ENCODE results near the gene TBC1D3B. TPM values are rescaled to one million over a fixed set of nuclear protein-coding genes. Genes with fewer than 3 reads are reported as not detected.
"Not testable (repeated sequence)": the region's sequence is repeated elsewhere in the genome, so short reads cannot be mapped to it uniquely, and the experiment has no call there.

The TBC1D3B gene
- total RNA-seq, 1 donor from 2014 or later = 8.4 TPM

DNA sequence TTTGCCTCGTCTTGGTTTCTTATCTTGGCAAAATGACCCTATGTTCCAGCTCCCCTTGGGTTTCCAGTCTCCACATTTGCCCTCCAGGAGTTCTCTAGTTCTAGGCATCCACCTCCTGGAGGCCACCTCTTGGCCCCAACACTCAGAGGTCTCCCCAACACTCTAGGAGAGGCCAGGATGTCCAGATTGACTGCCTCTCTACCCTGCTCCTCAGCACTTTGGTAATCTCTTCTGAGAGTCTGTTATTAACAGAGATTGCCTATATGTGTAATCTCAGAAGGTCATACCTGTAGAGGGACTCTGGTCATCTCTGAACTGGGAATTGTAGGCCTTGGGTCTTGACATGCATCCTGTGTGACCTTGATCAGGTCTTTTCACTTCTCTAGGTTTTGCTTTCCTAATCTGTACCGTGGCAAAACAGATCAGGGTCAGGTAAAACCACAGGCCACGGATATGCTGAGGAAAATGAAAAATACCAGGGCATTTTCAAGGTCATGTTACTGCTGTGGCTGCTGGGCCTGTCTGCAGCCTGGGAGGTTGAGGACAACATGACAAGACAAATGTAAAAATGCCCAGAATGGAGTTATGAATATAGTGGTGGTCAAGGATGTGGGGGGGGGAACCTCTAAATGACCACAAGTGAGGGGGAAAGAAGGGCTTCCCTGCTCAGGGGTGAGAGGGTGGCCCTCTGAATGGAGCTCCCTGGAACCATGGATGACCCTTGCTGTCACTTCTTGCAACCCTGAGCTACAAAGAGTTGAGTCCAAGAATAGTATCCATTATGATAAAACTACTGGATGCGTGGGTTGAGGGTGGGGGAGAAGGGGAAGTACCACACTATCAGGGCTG, 29.4 kb upstream of the TBC1D3B start:
- Mint-ChIP-seq H3K4me1 (ENCODE audit: low read depth) (peaks cover 3% of the 10 kb centered on the region), H3K27me3 (ENCODE audit: low read depth) (peaks cover 28% of the 10 kb centered on the region), H3K9me3 (ENCODE audit: low read depth) (no peaks in the 10 kb centered on the region), H3K4me3 (ENCODE audit: unreplicated experiment) (no peak overlapping the region), H3K36me3 (ENCODE audit: low read depth) (no peaks in the 10 kb centered on the region), H3K27ac (ENCODE audit: unreplicated experiment) (no peak overlapping the region)
- no peak for TF ChIP-seq CTCF (IDR thresholded peaks at IDR 0.05)
- no peak for DNase-seq (ENCODE audit: low spot score)

DNA sequence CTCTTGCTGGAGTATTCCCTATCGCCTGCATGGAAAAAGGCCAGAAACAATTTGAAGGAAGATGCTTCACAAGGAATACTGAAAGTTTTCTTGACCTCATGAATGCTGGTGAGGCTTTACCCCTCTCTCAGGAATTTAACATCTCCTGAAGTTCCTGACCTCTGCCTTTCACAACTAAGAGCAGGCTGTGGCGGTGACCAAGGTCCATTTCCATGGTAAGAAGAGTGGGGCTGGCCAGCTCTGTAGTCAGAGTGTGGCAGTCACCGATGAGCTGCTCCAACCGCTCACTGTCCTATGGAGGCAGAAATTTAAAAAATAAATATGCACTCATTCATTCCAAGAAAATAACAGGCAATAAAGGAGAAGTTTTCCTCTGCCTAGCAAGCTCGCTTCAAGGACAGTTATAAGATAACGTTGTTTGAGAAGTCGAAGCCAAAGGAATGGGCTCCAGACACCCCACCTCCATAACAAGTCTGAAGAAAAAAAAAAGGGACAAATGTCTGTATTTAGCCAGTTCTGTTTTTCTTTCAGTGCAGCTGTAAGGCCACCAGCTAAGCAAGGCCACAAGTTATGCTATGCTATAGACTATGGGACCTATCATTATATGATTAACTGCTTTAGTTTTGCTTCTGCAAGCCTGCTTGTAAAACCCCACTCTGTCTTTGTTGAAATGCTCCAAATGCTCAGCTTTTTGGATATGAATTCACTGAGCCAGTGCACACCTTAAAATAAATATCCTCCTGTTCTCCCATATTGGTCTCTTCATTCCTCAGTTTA, 28.5 kb upstream of the TBC1D3B start:
- Mint-ChIP-seq H3K36me3 (ENCODE audit: low read depth) (no peaks in the 10 kb centered on the region), H3K27me3 (ENCODE audit: low read depth) (peaks cover 27% of the 10 kb centered on the region), H3K4me3 (ENCODE audit: unreplicated experiment) (no peak overlapping the region), H3K9me3 (ENCODE audit: low read depth) (no peaks in the 10 kb centered on the region), H3K27ac (ENCODE audit: unreplicated experiment) (no peak overlapping the region), H3K4me1 (ENCODE audit: low read depth) (peaks cover 3% of the 10 kb centered on the region)
- no peak for DNase-seq (ENCODE audit: low spot score)
- no peak for TF ChIP-seq CTCF (IDR thresholded peaks at IDR 0.05)

- Mint-ChIP-seq H3K27me3 (ENCODE audit: low read depth) (peaks cover 32% of the 10 kb centered on the region), H3K36me3 (ENCODE audit: low read depth) (no peaks in the 10 kb centered on the region), H3K4me3 (ENCODE audit: unreplicated experiment) (no peak overlapping the region), H3K9me3 (ENCODE audit: low read depth) (no peaks in the 10 kb centered on the region), H3K4me1 (ENCODE audit: low read depth) (peaks cover 3% of the 10 kb centered on the region), H3K27ac (ENCODE audit: unreplicated experiment) (no peak overlapping the region)
- DNase-seq (ENCODE audit: low spot score) = no peak
- no peak for TF ChIP-seq CTCF (IDR thresholded peaks at IDR 0.05)
Measured at GRCh38 chr17:36203335-36203734, 26.9 kb upstream of the TBC1D3B start.

GRCh38 chr17:36201506-36201905, 25.1 kb upstream of the TBC1D3B start:
- not testable (repeated sequence) for H3K36me3 Mint-ChIP-seq (ENCODE audit: low read depth); DNase-seq (ENCODE audit: low spot score); H3K9me3 Mint-ChIP-seq (ENCODE audit: low read depth); H3K27ac Mint-ChIP-seq (ENCODE audit: unreplicated experiment); H3K4me3 Mint-ChIP-seq (ENCODE audit: unreplicated experiment); H3K4me1 Mint-ChIP-seq (ENCODE audit: low read depth)
- H3K27me3 Mint-ChIP-seq (ENCODE audit: low read depth) = peaks cover 26% of the 10 kb centered on the region

- not testable (repeated sequence) for H3K9me3 Mint-ChIP-seq (ENCODE audit: low read depth); H3K4me3 Mint-ChIP-seq (ENCODE audit: unreplicated experiment); DNase-seq (ENCODE audit: low spot score); H3K4me1 Mint-ChIP-seq (ENCODE audit: low read depth); H3K27ac Mint-ChIP-seq (ENCODE audit: unreplicated experiment); H3K36me3 Mint-ChIP-seq (ENCODE audit: low read depth)
- H3K27me3 Mint-ChIP-seq (ENCODE audit: low read depth) = peaks cover 28% of the 10 kb centered on the region
Measured at GRCh38 chr17:36201102-36201501, 24.7 kb upstream of the TBC1D3B start.

GRCh38 chr17:36198831-36199465, 22.5 kb upstream of the TBC1D3B start:
- Mint-ChIP-seq H3K9me3 (ENCODE audit: low read depth) (no peaks in the 10 kb centered on the region), H3K27me3 (ENCODE audit: low read depth) (peaks cover 34% of the 10 kb centered on the region), H3K27ac (ENCODE audit: unreplicated experiment) (no peak overlapping the region), H3K4me1 (ENCODE audit: low read depth) (peaks cover 3% of the 10 kb centered on the region), H3K4me3 (ENCODE audit: unreplicated experiment) (no peak overlapping the region), H3K36me3 (ENCODE audit: low read depth) (no peaks in the 10 kb centered on the region)
- no peak for TF ChIP-seq CTCF (IDR thresholded peaks at IDR 0.05)
- DNase-seq (ENCODE audit: low spot score) = no peak
